Cardiac muscle cell (in vitro differentiated cells and primary cell): ENCODE data around the gene ITGAX. TPM values are rescaled to one million over a fixed set of nuclear protein-coding genes. Genes with fewer than 3 reads are reported as not detected.
A peak's percentile ranks its signal among the peaks of the same experiment; 100 is the strongest.
"Not testable (repeated sequence)": the region's sequence is repeated elsewhere in the genome, so short reads cannot be mapped to it uniquely, and the experiment has no call there.

Experiments
- DNase-seq, 2 donors: peaks; one replicate each; pipeline versions ENCODE4 v3.0.0 to v3.0.0-alpha.2; 2010 to 2017; ENCODE audit warnings: low read depth in 1 of 2, low spot score in 1 of 2
- H3K27ac ChIP-seq: fragments of 200-600 bp; sonication (generic); 2 replicates; pipeline ENCODE4 v1.5.1; 2016
- H3K27me3 ChIP-seq: fragments of 200-600 bp; sonication (generic); 2 replicates; pipeline ENCODE4 v1.6.0; 2016; ENCODE audit warnings: control low read depth
- H3K36me3 ChIP-seq: fragments of 200-600 bp; sonication (generic); 2 replicates; pipeline ENCODE4 v1.5.1; 2016; ENCODE audit warnings: control low read depth
- H3K4me1 ChIP-seq: fragments of 200-600 bp; sonication (generic); 2 replicates; pipeline ENCODE4 v1.8.1; 2017; ENCODE audit warnings: low read depth, mild to moderate bottlenecking, mixed run types
- H3K4me3 ChIP-seq: fragments of 200-600 bp; sonication (generic); 2 replicates; pipeline ENCODE4 v1.5.1; 2016; ENCODE audit warnings: mild to moderate bottlenecking
- H3K9me3 ChIP-seq: fragments of 200-600 bp; sonication (generic); 2 replicates; pipeline ENCODE4 v1.5.1; 2017; ENCODE audit warnings: low read depth, mild to moderate bottlenecking, control low read depth
- polyA plus RNA-seq: library from polyadenylated mRNA; unstranded; fragments of >200 nt; fragmentation: Nextera tagmentation; extraction: Ambion mirVana; gene quantifications from 2 replicates; pipeline ENCODE4 v1.2.1, GENCODE V29; 2016
- total RNA-seq: library from RNA; depleted of rRNA; stranded (reverse); fragments of >200 nt; gene quantifications from 2 replicates; pipeline ENCODE4 v1.2.3, GENCODE V29; 2016
- TF ChIP-seq, protein P1 (sequence below): IDR thresholded peaks from 2 replicates; pipeline ENCODE4 v1.5.1; 2012; ENCODE audit warnings: low read depth, mild to moderate bottlenecking, low read length

The ITGAX gene
- total and polyA plus RNA-seq, 2 experiments from 2014 or later: 0.69 TPM; not detected in 1

DNA sequence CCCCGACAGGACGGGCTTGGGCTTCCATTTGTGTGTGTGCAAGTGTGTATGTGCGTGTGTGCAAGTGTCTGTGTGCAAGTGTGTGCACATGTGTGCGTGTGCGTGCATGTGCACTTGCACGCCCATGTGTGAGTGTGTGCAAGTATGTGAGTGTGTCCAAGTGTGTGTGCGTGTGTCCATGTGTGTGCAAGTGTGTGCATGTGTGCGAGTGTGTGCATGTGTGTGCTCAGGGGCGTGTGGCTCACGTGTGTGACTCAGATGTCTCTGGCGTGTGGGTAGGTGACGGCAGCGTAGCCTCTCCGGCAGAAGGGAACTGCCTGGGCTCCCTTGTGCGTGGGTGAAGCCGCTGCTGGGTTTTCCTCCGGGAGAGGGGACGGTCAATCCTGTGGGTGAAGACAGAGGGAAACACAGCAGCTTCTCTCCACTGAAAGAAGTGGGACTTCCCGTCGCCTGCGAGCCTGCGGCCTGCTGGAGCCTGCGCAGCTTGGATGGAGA is 23.1 kb upstream of the ITGAX start:
- TF ChIP-seq, protein P1, sequence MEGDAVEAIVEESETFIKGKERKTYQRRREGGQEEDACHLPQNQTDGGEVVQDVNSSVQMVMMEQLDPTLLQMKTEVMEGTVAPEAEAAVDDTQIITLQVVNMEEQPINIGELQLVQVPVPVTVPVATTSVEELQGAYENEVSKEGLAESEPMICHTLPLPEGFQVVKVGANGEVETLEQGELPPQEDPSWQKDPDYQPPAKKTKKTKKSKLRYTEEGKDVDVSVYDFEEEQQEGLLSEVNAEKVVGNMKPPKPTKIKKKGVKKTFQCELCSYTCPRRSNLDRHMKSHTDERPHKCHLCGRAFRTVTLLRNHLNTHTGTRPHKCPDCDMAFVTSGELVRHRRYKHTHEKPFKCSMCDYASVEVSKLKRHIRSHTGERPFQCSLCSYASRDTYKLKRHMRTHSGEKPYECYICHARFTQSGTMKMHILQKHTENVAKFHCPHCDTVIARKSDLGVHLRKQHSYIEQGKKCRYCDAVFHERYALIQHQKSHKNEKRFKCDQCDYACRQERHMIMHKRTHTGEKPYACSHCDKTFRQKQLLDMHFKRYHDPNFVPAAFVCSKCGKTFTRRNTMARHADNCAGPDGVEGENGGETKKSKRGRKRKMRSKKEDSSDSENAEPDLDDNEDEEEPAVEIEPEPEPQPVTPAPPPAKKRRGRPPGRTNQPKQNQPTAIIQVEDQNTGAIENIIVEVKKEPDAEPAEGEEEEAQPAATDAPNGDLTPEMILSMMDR: no peak
- no peak overlapping the region for H3K4me3 ChIP-seq
- H3K4me1 ChIP-seq: no peaks in the 10 kb centered on the region
- no peak overlapping the region for H3K27ac ChIP-seq
- H3K27me3 ChIP-seq: peaks cover 44% of the 10 kb centered on the region
- H3K36me3 ChIP-seq: no peaks in the 10 kb centered on the region
- DNase-seq: no peak
- no peaks in the 10 kb centered on the region for H3K9me3 ChIP-seq

DNA sequence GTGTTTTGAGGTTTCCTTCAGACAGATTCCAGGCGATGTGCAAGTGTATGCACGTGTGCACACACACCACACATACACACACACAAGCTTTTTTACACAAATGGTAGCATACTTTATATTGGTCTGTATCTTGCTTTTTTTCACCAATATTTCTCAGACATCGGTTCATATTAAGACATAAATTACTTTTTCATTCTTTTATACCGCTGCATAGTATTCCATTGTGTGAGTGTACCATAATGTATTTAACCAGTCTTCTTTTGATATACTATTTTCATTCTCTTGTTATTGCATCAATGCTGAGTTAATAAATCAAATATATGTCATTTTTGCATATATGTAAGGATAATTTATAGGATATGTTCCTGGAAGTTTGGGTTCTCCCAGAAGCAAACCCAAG is 22.4 kb upstream of the ITGAX start:
- no peaks in the 10 kb centered on the region for H3K36me3 ChIP-seq
- no peaks in the 10 kb centered on the region for H3K9me3 ChIP-seq
- H3K4me3 ChIP-seq: no peak overlapping the region
- DNase-seq: no peak
- H3K4me1 ChIP-seq: no peaks in the 10 kb centered on the region
- H3K27me3 ChIP-seq: peaks cover 44% of the 10 kb centered on the region
- H3K27ac ChIP-seq: no peak overlapping the region
- TF ChIP-seq, protein P1: no peak

DNA sequence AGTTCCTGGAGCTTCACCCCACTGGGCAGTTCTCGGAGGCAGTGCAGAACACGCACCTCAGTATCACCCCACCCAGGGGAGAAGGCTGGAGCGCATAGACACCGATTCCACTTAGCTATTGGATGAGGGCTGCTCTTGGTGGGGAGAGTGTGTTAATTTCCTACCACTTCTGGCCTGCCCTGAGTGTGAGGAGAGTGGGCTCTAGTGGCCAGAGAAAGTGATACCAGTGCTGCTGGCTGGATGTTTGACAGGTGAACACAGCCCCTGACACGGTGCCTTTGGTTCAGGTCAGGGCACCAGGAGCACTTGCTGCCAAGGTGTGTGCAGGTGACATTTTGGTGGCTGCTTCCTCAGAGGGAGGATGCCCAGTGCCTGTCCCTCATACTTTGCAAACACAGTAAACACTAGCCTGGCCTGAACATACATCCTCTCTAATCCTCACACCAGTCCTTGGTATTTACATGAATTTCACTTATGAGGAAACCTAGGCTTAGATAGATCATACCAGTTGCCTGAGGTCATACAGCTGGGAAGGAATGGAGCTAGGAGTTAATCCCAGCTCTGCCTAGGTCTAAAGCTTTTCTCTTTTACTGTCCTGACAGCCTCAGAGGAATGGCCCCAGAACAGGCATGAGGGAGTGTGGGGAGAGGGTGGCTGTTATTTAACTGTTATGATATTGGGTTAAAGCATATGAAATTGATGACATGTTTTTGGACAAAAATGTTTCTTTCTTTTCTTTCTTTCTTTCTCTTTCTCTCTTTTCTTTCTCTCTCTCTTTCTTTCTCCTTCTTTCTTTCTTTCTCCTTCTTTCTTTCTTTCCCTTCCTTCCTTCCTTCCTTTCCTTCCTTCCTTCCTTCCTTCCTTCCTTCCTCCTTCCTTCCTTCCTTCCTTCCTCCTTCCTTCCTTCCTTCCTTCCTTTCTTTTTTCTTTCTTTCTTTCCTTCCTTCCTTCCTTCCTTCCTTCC is 21.0 kb upstream of the ITGAX start:
- no peaks in the 10 kb centered on the region for H3K36me3 ChIP-seq
- TF ChIP-seq, protein P1: peak; percentile 24
- H3K9me3 ChIP-seq: no peaks in the 10 kb centered on the region
- no peak overlapping the region for H3K4me3 ChIP-seq
- peaks cover 44% of the 10 kb centered on the region for H3K27me3 ChIP-seq
- no peak overlapping the region for H3K27ac ChIP-seq
- peak; percentile 26 to 42 for DNase-seq
- no peaks in the 10 kb centered on the region for H3K4me1 ChIP-seq

DNA sequence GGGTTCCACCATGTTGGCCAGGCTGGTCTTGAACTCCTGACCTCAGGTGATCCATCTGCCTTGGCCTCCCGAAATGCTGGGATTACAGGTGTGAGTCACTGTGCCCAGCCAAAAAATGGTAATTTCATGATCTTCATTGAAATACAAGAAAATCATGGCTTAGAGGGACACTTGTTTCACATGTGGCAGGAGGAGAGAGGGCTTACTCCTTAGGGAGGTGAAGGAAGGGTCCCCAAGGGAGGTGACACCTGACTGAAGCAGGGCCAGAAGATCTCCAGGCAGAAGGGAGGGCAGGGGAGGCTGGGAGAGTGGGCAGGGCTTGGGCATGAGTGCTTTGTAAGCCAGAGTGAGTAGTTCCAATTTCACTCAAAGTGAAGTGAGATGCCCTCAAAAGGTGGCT is 20.0 kb upstream of the ITGAX start:
- TF ChIP-seq, protein P1: no peak
- H3K4me1 ChIP-seq: no peaks in the 10 kb centered on the region
- DNase-seq: no peak
- no peak overlapping the region for H3K27ac ChIP-seq
- H3K9me3 ChIP-seq: no peaks in the 10 kb centered on the region
- peaks cover 35% of the 10 kb centered on the region for H3K27me3 ChIP-seq
- H3K36me3 ChIP-seq: no peaks in the 10 kb centered on the region
- no peak overlapping the region for H3K4me3 ChIP-seq

DNA sequence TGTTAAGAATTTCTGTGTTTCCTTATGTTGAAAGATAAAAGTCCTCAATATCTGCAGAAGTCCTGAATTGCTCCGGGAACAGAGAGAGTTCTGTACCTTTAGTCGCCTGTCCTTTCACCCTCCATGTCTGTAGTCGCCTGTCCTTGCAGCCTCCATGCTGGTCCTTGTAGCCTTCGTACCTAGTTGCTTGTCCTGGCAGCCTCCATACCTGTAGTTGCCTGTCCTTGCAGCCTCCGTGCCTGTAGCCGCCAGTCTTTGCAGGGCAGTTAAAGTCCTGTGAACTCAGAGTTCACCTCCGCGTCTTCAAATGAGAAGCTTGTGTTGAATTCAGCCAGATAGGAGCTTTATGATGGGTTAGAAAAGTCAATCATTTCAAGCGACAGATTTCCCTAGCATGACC is 19.5 kb upstream of the ITGAX start:
- TF ChIP-seq, protein P1: no peak
- Histone ChIP-seq H3K4me1 (no peaks in the 10 kb centered on the region), H3K27me3 (peaks cover 30% of the 10 kb centered on the region), H3K36me3 (no peaks in the 10 kb centered on the region), H3K9me3 (no peaks in the 10 kb centered on the region), H3K27ac (no peak overlapping the region), H3K4me3 (no peak overlapping the region)
- DNase-seq: no peak

DNA sequence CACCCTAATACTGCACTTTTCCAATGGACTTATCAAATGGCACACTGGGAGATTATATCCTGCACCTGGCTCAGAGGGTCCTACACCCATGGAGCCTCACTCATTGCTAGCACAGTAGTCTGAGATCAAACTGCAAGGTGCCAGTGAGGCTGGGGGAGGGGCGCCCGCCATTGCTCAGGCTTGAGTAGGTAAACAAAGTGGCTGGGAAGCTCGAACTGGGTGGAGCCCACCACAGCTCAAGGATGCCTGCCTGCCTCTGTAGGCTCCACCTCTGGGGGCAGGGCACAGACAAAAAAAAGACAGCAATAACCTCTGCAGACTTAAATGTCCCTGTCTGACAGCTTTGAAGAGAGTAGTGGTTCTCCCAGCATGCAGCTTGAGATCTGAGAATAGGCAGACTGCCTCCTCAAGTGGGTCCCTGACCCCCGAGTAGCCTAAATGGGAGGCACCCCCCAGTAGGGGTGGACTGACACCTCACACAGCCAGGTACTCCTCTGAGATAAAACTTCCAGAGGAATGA is 16.8 kb upstream of the ITGAX start:
- not testable (repeated sequence) for H3K4me3 ChIP-seq, H3K36me3 ChIP-seq, H3K27me3 ChIP-seq, H3K4me1 ChIP-seq, H3K9me3 ChIP-seq, DNase-seq, H3K27ac ChIP-seq
